Astrocyte (in vitro differentiated cells and primary cell): ENCODE data around the gene CPNE6. TPM values are rescaled to one million over a fixed set of nuclear protein-coding genes. Genes with fewer than 3 reads are reported as not detected.
A peak's percentile ranks its signal among the peaks of the same experiment; 100 is the strongest.
"Not testable (repeated sequence)": the region's sequence is repeated elsewhere in the genome, so short reads cannot be mapped to it uniquely, and the experiment has no call there.

Experiments
- DNase-seq: peaks from one replicate; pipeline ENCODE4 v3.0.0-alpha.2; 2010; ENCODE audit warnings: low read depth
- FAIRE-seq: peaks from 2 replicates; lab custom pipeline; 2011; peaks lifted over from hg19 to GRCh38; lab: Jason Lieb, UNC
- H2AFZ ChIP-seq: 2 replicates; pipeline ENCODE4 v1.6.0; 2012; ENCODE audit warnings: low read depth, low read length, inconsistent platforms
- H3K27ac ChIP-seq: 2 replicates; pipeline ENCODE4 v1.5.1; 2011; ENCODE audit warnings: low read depth, low read length, inconsistent platforms
- H3K27me3 ChIP-seq: 2 replicates; pipeline ENCODE4 v1.6.0; 2011; ENCODE audit warnings: low read length, inconsistent platforms; ENCODE audit not compliant: insufficient read depth
- H3K36me3 ChIP-seq: 2 replicates; pipeline ENCODE4 v1.5.1; 2011; ENCODE audit warnings: low read length, inconsistent platforms; ENCODE audit not compliant: insufficient read depth
- H3K4me1 ChIP-seq: 2 replicates; pipeline ENCODE4 v1.5.1; 2011; ENCODE audit warnings: low read length, inconsistent platforms; ENCODE audit not compliant: insufficient read depth
- H3K4me2 ChIP-seq: 2 replicates; pipeline ENCODE4 v1.6.0; 2012; ENCODE audit warnings: low read length, inconsistent platforms
- H3K4me3 ChIP-seq: 2 replicates; pipeline ENCODE4 v1.5.1; 2011; ENCODE audit warnings: low read depth, mild to moderate bottlenecking, low read length, inconsistent platforms; ENCODE audit not compliant: insufficient read depth
- H3K79me2 ChIP-seq: 2 replicates; pipeline ENCODE4 v1.6.0; 2012; ENCODE audit warnings: mild to moderate bottlenecking, low read length, inconsistent platforms; ENCODE audit not compliant: insufficient read depth
- H3K9ac ChIP-seq: 2 replicates; pipeline ENCODE4 v1.6.0; 2012; ENCODE audit warnings: mild to moderate bottlenecking, low read length, inconsistent platforms
- H3K9me3 ChIP-seq: 2 replicates; pipeline ENCODE4 v1.5.1; 2012; ENCODE audit warnings: low read depth, mild to moderate bottlenecking, low read length, inconsistent platforms; ENCODE audit not compliant: insufficient read depth
- H4K20me1 ChIP-seq: 2 replicates; pipeline ENCODE4 v1.6.0; 2012; ENCODE audit warnings: low read length, inconsistent platforms; ENCODE audit not compliant: insufficient read depth
- H3K27ac Mint-ChIP-seq: one replicate; pipeline ENCODE4 v1.8.0; 2021; ENCODE audit warnings: mild to moderate bottlenecking, mixed read lengths; ENCODE audit not compliant: unreplicated experiment
- H3K27me3 Mint-ChIP-seq: one replicate; pipeline ENCODE4 v1.8.0; 2021; ENCODE audit warnings: low read depth, mixed read lengths; ENCODE audit not compliant: unreplicated experiment
- H3K36me3 Mint-ChIP-seq: one replicate; pipeline ENCODE4 v1.8.0; 2021; ENCODE audit warnings: low read depth, mixed read lengths; ENCODE audit not compliant: unreplicated experiment
- H3K4me1 Mint-ChIP-seq: one replicate; pipeline ENCODE4 v1.8.0; 2021; ENCODE audit warnings: low read depth, mixed read lengths; ENCODE audit not compliant: unreplicated experiment
- H3K4me3 Mint-ChIP-seq: one replicate; pipeline ENCODE4 v1.8.0; 2021; ENCODE audit warnings: mild to moderate bottlenecking, moderate library complexity, mixed read lengths; ENCODE audit not compliant: unreplicated experiment
- H3K9me3 Mint-ChIP-seq: one replicate; pipeline ENCODE4 v1.8.0; 2021; ENCODE audit warnings: mild to moderate bottlenecking, mixed read lengths; ENCODE audit not compliant: unreplicated experiment
- CTCF ChIP-seq: IDR thresholded peaks from 2 replicates; pipeline ENCODE4 v1.5.1; 2011; ENCODE audit warnings: low read depth, mild to moderate bottlenecking, inconsistent platforms, low read length, moderate library complexity; ENCODE audit not compliant: insufficient read depth
- EZH2 ChIP-seq: IDR thresholded peaks from 2 replicates; pipeline ENCODE4 v1.6.1; 2012; ENCODE audit warnings: mild to moderate bottlenecking, low read length, inconsistent platforms; ENCODE audit not compliant: insufficient read depth
- total RNA-seq: library from RNA; stranded (reverse); gene quantifications from 2 replicates; pipeline ENCODE4 v1.2.1, GENCODE V29; 2021

Gene CPNE6
- total RNA-seq, 1 donor from 2014 or later, result not detected

- H3K36me3 ChIP-seq, result no peaks in the 10 kb centered on the region
- FAIRE-seq (no peak), DNase-seq (no peak)
- H3K4me3 Mint-ChIP-seq, result no peak overlapping the region
- H3K36me3 Mint-ChIP-seq, result peaks cover 47% of the 10 kb centered on the region
- no peak overlapping the region for H2AFZ ChIP-seq
- H3K9ac ChIP-seq, result no peak overlapping the region
- H3K27me3 ChIP-seq, result no peaks in the 10 kb centered on the region
- no peaks in the 10 kb centered on the region for H3K9me3 ChIP-seq
- no peak overlapping the region for H3K27ac Mint-ChIP-seq
- no peak overlapping the region for H3K4me3 ChIP-seq
- H3K79me2 ChIP-seq, result no peaks in the 10 kb centered on the region
- H3K9me3 Mint-ChIP-seq, result no peaks in the 10 kb centered on the region
- no peaks in the 10 kb centered on the region for H3K4me1 Mint-ChIP-seq
- no peaks in the 10 kb centered on the region for H4K20me1 ChIP-seq
- no peak overlapping the region for H3K27ac ChIP-seq
- TF ChIP-seq CTCF (no peak), EZH2 (no peak)
- no peaks in the 10 kb centered on the region for H3K27me3 Mint-ChIP-seq
- H3K4me2 ChIP-seq, result no peak overlapping the region
- H3K4me1 ChIP-seq, result no peaks in the 10 kb centered on the region
These were observed 29.7 kb downstream of the CPNE6 start for GRCh38 chr14:24100982-24101494.

GRCh38 chr14:24102357-24103048 is 31.1 kb downstream of the CPNE6 start:
- Histone ChIP-seq H3K36me3 (no peaks in the 10 kb centered on the region), H3K27me3 (no peaks in the 10 kb centered on the region), H3K4me1 (no peaks in the 10 kb centered on the region), H3K79me2 (no peaks in the 10 kb centered on the region), H3K4me3 (no peak overlapping the region), H3K4me2 (no peak overlapping the region), H4K20me1 (no peaks in the 10 kb centered on the region), H3K9me3 (no peaks in the 10 kb centered on the region), H3K27ac (no peak overlapping the region), H2AFZ (no peak overlapping the region), H3K9ac (no peak overlapping the region)
- H3K36me3 Mint-ChIP-seq, result peaks cover 45% of the 10 kb centered on the region
- DNase-seq (no peak), FAIRE-seq (no peak)
- H3K4me1 Mint-ChIP-seq, result peaks cover 2% of the 10 kb centered on the region
- H3K27me3 Mint-ChIP-seq, result no peaks in the 10 kb centered on the region
- no peak overlapping the region for H3K27ac Mint-ChIP-seq
- no peak overlapping the region for H3K4me3 Mint-ChIP-seq
- H3K9me3 Mint-ChIP-seq, result no peaks in the 10 kb centered on the region
- TF ChIP-seq CTCF, result no peak
- TF ChIP-seq EZH2, result no peak

- H3K4me1 Mint-ChIP-seq, result peaks cover 2% of the 10 kb centered on the region
- no peak overlapping the region for H3K4me3 ChIP-seq
- no peak overlapping the region for H3K4me2 ChIP-seq
- no peak overlapping the region for H3K4me3 Mint-ChIP-seq
- H3K27ac ChIP-seq, result no peak overlapping the region
- no peaks in the 10 kb centered on the region for H3K27me3 Mint-ChIP-seq
- peaks cover 45% of the 10 kb centered on the region for H3K36me3 Mint-ChIP-seq
- H4K20me1 ChIP-seq, result no peaks in the 10 kb centered on the region
- H3K4me1 ChIP-seq, result no peaks in the 10 kb centered on the region
- H3K9ac ChIP-seq, result no peak overlapping the region
- H2AFZ ChIP-seq, result no peak overlapping the region
- H3K27me3 ChIP-seq, result no peaks in the 10 kb centered on the region
- no peaks in the 10 kb centered on the region for H3K9me3 ChIP-seq
- FAIRE-seq (no peak), DNase-seq (no peak)
- no peaks in the 10 kb centered on the region for H3K36me3 ChIP-seq
- TF ChIP-seq EZH2 (no peak), CTCF (no peak)
- no peaks in the 10 kb centered on the region for H3K79me2 ChIP-seq
- H3K9me3 Mint-ChIP-seq, result no peaks in the 10 kb centered on the region
- H3K27ac Mint-ChIP-seq, result peak overlapping the region; percentile 69
These were observed 32.1 kb downstream of the CPNE6 start for GRCh38 chr14:24103451-24103850.

- not testable (repeated sequence) for H3K9me3 Mint-ChIP-seq, H3K27me3 ChIP-seq, H3K27me3 Mint-ChIP-seq, H3K4me2 ChIP-seq, FAIRE-seq, H3K9ac ChIP-seq, H3K4me3 Mint-ChIP-seq, H3K79me2 ChIP-seq, H2AFZ ChIP-seq, H3K9me3 ChIP-seq, H3K4me1 Mint-ChIP-seq, H3K4me3 ChIP-seq, H3K27ac ChIP-seq, H4K20me1 ChIP-seq, H3K36me3 ChIP-seq, DNase-seq, H3K27ac Mint-ChIP-seq, H3K4me1 ChIP-seq
- peaks cover 30% of the 10 kb centered on the region for H3K36me3 Mint-ChIP-seq
These were observed 34.4 kb downstream of the CPNE6 start for GRCh38 chr14:24105609-24106239.
